GM19099 (cell line): ENCODE measurements around the gene DPF1.

Experiments used
- POLR2A ChIP-seq: IDR thresholded peaks from 3 replicates; pipeline ENCODE4 v1.6.1; 2011; ENCODE audit warnings: low read depth; ENCODE audit not compliant: insufficient read length; ENCODE audit errors: extremely low read depth

Gene DPF1

DNA sequence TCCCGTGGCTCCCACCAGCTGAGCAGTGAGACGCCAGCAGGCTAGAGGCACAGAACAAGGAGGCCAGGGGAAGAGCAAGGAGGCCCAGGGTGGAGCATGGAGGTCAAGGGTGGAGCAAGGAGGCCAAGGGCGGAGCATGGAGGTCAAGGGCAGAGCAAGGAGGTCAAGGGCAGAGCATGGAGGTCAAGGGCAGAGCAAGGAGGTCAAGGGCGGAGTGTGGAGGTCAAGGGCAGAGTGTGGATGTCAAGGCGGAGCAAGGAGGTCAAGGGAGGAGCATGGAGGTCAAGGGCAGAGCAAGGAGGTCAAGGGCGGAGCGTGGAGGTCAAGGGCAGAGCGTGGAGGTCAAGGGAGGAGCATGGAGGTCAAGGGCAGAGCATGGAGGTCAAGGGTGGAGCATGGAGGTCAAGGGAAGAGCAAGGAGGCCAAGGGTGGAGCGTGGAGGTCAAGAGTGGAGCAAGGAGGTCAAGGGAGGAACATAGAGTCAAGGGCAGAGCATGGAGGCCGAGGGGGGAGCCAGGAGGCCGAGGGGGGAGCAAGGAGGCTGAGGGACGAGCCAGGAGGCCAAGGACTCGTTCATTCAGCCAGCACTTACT lies 27.7 kb downstream of the DPF1 start:
- TF ChIP-seq POLR2A: no peak

DNA sequence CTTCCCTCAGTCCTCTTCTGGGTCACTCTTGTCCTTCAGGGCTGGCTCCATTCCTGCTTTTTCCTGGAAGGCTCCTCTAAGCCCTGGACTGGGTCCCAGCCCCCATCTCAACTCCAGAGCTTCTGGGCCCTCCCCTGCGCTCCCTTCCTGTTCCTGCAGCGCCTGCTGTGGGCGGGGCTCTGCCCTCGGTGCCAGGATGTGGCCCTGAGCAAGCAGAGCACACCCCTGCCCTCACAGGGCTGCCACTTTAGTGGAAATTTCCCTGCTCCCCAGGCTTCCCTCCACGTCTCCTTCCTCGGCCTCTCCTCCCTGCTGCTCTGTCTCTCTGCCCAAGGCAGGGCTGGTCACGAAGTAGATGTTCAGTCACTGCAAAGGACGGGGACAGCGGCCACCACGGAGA lies 28.8 kb downstream of the DPF1 start:
- TF ChIP-seq POLR2A: no peak

GRCh38 chr19:38194061-38194701 lies 29.8 kb downstream of the DPF1 start:
- TF ChIP-seq POLR2A: no peak

- TF ChIP-seq POLR2A: no peak
Measured at GRCh38 chr19:38193445-38193844, 30.6 kb downstream of the DPF1 start.

DNA sequence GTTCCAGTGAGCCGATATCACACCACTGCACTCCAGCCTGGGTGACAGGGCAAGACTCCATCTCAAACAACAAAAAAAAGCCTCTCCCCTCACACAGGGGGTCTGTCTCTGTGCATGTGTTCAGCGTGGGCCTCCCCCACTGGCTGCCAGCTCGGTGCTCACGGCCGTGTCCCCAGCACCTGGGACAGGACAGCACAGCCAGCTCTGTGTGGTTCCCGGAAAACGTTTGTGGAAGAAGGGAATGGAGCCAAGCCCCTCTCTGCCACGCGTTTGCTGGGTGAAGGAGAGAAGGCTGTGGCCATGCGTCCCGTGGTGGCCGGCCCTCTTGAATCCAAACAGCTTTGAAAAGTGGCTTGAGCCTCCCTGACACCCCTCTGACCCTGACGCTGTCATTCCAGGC lies 32.3 kb downstream of the DPF1 start:
- TF ChIP-seq POLR2A: no peak

- no peak for TF ChIP-seq POLR2A
Measured at GRCh38 chr19:38190793-38191192, 33.2 kb downstream of the DPF1 start.

DNA sequence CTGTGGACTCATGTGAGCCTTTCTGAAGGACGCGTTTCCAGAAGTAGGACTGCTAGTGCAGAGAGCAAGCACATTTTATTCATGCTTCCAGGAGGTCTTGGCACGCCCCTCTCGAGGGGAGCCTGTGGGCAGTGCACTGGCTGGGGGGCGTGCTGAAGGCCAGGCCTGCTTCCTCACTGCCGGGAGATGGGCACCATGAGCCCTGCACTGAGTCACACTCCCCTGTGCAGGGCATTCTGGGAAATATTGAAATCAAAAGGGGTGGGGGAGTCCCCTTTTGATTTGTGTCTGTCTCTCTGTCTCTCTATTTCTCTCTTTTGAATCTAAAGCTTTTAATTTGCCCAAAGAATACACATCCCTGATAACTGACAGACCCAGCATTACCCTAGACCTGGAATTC lies 34.0 kb downstream of the DPF1 start:
- no peak for TF ChIP-seq POLR2A

DNA sequence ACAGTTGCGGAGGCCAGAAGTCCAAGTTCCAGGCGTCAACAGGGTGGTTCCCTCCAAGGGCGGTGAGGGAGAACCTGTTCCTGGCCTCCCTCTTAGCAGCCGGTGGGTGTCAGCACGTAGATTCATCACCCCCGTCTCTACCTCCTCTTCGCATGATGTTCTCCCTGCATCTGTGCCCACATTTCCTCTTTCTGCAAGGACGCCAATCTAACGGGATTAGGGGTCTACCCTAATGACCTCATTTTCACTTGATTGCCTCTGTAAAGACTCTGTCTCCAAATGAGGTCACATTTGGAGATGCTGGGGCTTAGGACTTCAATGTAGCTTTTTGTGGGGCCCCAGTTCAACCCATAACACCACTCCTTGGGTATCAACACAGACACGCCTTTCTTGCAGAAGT lies 38.5 kb downstream of the DPF1 start:
- no peak for TF ChIP-seq POLR2A

GRCh38 chr19:38184815-38185214 lies 39.2 kb downstream of the DPF1 start:
- no peak for TF ChIP-seq POLR2A

GRCh38 chr19:38183251-38183897 lies 40.6 kb downstream of the DPF1 start:
- no peak for TF ChIP-seq POLR2A

GRCh38 chr19:38182536-38183210 lies 41.3 kb downstream of the DPF1 start:
- no peak for TF ChIP-seq POLR2A

GRCh38 chr19:38180071-38180470 lies 44.0 kb downstream of the DPF1 start:
- TF ChIP-seq POLR2A: no peak

GRCh38 chr19:38175422-38175821 lies 48.6 kb downstream of the DPF1 start:
- no peak for TF ChIP-seq POLR2A

DNA sequence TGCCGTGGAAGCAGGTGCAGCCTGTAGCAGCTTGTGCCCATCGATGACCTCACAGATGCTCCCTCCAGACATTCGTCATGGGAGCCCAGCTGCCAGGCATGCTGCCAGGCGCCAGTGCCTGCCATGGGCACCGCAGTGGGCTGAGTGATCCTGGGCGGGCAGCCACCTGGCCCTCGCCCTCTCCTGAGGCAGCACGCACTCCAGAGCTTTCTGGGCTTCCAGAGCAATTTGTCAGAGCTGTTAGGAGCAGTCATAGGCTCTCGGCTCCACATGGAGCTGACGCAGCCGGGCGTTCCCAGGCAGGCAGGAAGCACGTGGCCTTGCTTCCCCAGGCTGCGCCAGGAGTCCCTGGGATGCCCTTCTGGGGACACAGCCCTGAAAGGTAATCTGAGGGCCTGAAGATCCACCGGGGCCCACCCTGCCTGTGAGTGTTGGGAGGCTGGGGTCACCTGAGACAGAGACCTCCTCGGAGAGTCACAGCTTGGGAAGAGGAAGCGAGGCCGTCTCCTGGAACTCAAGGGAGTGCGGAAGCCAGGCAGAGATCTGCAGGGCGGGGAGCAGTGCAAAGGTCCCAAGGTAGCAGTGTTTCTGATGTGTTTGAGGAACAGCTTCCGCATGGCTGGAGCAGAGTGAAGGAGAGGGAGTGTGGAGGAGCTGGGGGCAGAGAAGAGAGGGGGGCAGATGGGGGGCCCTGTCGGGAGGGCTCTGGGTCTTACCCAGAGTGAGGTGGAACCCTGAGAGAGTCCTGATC lies 50.6 kb downstream of the DPF1 start:
- TF ChIP-seq POLR2A: no peak

DNA sequence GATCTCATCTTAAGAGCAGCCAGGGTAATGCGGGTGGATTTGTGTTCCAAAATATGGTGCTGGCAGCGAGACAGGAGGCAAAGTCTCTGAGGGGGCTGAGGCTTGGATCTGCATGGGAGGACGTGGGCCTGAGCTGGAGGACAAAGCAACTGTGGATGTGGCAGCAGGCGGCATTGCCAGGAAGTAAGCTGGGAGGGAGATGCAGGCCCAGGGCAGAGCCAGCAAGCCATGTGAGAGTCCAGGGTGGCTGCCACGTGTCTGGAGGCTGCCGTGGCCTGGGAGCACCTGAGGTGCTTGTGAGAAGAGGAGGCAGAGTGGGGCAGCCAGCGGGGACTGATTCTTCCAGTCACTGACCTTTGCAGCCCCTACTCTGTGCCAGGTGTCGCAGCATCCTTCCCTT lies 52.0 kb downstream of the DPF1 start:
- no peak for TF ChIP-seq POLR2A
